ENCODE results near the gene PSME4.

Gene PSME4, protein sequence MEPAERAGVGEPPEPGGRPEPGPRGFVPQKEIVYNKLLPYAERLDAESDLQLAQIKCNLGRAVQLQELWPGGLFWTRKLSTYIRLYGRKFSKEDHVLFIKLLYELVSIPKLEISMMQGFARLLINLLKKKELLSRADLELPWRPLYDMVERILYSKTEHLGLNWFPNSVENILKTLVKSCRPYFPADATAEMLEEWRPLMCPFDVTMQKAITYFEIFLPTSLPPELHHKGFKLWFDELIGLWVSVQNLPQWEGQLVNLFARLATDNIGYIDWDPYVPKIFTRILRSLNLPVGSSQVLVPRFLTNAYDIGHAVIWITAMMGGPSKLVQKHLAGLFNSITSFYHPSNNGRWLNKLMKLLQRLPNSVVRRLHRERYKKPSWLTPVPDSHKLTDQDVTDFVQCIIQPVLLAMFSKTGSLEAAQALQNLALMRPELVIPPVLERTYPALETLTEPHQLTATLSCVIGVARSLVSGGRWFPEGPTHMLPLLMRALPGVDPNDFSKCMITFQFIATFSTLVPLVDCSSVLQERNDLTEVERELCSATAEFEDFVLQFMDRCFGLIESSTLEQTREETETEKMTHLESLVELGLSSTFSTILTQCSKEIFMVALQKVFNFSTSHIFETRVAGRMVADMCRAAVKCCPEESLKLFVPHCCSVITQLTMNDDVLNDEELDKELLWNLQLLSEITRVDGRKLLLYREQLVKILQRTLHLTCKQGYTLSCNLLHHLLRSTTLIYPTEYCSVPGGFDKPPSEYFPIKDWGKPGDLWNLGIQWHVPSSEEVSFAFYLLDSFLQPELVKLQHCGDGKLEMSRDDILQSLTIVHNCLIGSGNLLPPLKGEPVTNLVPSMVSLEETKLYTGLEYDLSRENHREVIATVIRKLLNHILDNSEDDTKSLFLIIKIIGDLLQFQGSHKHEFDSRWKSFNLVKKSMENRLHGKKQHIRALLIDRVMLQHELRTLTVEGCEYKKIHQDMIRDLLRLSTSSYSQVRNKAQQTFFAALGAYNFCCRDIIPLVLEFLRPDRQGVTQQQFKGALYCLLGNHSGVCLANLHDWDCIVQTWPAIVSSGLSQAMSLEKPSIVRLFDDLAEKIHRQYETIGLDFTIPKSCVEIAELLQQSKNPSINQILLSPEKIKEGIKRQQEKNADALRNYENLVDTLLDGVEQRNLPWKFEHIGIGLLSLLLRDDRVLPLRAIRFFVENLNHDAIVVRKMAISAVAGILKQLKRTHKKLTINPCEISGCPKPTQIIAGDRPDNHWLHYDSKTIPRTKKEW (N-terminal part only)

DNA sequence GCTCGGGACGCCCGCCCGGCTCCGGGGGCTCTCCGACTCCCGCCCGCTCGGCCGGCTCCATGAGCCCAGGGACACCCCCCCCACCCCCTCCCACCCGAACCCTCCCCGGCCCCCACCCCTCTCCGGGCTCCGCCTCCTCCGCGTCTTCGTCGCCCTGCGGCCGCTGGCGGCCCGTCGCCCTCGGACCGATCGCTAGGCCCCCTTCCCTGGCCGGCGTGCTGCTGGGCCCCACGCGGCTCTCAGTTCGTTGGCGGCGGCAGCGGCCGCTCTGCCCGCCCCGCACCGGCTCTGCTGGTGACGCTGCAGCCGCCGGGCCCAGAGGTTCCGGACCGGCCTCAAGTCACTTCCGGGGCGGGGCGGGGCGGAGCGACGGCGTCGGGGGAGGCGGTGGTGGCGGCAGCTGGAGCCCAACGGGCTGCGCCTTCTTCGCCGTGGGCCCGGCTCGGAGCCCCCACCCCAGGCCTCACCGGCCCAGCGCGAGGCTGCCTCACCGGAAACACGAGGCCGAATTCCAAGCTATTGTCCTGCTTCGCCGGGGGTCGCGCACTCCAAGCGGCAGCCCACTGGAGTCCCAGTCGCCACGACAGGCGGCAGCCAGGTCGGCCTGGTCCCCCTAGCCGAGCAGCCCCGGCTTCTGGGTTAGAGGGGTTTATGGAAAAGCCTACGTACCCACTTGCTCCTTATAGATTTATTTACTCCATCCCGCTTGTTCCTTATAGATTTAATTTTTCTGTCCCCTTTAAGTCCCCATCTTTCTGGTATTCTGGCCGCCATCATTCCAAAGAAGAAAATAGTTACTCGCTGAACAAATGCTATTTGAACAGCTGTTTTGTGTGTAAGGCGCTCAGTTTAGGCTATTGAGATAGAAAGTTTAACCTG, at the start of gene PSME4:
TSS of gene PSME4 (minus strand) at position 270 of the 879 bp plus-strand sequence. CDS start at position 61, 209 bp downstream.
- peak; percentile 71 for DNase-seq

DNA sequence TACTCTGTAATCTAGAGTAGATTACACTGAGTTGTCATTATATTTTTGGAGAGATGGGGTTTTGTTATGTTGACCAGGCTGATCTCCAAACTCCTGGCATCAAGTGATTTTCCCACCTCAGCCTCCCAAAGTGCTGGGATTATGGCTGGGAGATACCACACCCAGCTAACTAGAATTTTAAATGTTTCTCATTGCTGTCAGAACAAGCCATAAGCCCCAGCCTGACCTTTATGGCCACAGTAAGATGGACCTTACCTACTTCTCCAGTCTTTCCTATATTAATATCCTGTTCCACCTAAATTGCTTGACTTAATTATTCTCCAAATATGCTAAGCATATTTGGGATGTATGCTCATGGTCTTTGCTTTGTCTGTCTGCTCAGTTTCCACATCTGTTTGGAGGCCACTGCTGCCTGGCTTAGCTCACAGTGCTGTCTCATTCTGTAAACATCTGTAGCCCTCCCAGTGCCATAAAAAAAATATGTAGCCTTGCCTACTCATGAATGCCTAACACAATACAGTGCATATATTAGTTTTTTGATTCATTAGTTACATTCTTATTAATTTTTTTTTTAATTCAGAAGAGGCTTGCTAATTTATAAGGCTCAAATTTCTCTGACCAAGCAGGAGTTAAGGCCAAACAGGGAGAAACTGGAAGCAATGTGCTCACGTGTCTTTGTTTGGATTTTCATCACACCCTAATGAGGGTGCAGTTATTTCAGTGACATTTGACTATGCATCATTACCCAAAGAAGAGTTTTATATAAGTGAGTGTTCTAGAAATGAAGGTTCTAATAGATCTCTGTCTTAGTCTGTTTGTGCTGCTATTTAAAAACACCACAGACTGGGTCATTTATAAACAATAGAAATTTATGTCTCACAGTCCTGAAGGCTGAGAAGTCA, 45.3 kb upstream of the PSME4 start:
- DNase-seq, result no peak

DNA sequence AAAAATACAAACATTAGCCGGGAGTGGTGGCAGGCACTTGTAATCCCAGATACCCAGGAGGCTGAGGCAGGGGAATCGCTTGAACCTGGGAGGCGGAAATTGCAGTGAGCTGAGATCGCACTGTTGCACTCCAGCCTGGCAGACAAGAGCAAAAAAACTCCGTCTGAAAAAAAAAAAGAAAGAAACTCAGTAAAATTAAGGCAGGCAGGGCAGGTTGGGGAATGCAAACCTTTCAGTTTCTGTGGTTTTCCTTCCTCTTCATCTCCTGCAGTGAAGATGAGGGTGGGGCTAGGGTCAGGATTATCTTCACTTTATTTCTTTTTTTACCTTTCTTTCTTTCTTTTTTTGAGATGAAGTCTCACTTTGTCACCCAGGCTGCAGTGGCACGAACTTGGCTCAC, 43.2 kb upstream of the PSME4 start:
- no peak for DNase-seq

DNA sequence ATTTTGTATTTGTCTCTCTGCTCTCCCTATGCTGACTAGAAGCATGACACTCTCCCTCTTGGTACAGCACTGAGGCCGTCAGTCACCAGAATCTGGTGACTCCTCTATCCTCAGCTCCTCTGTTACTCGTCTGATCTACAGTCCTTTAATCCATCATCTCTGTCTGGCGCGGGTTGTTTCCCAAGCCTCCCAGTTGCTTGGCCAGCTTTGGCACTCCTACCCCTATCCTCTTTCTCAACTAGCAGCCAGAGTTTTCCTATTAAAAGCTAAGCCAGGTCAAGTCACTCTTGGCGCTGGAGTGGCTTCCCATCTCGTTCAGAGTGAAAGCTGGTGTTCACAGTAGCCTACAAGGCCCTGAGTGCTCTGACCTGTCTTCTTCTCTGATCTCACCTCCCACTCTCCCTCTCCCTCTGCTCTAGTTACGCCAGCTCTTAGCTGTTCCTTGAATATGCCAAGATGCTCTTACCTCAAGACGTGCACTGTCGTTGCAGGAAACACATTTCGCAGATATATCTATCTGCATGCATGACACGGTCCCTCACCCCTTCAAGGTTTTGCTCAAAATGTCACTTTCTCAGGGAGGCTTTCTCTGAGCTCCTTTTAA, 41.8 kb upstream of the PSME4 start:
- DNase-seq, result no peak

DNA sequence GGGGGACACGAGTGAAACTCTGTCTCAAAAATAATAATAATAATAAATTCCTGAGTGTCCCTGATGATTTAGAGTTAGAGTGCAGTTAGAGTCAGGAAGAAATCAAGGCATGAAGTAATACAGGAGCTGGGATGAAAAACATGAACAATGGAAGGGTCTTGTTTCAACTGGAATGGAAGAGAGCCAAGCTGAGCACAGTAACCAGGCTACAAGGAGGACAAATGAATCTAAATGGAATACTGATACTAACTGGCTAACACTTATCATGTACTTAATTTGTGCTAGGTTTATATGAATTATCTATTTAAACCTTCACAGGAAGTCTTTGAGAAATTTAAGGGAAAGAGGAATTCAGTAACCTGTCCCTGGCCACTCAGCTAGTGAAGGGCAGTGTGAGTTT, 38.8 kb upstream of the PSME4 start:
- no peak for DNase-seq

DNA sequence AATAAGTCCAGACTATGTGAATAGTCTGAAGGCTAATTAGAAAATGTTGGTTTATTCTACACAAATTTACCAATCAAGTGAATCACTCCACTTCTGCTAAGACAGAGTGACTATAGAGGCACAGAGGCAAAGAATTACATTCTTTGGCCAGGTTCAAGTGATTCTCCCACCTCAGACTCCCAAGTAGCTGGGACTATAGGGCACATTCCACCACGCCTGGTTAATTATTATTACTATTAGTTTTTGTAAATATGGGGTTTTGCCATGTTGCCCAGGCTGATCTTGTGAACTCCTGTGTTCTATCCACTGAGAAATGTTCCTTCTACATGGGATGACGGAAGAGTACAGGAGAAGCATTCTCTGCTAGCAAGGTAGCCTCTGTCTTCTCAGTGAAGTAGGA, 37.6 kb upstream of the PSME4 start:
- no peak for DNase-seq

DNA sequence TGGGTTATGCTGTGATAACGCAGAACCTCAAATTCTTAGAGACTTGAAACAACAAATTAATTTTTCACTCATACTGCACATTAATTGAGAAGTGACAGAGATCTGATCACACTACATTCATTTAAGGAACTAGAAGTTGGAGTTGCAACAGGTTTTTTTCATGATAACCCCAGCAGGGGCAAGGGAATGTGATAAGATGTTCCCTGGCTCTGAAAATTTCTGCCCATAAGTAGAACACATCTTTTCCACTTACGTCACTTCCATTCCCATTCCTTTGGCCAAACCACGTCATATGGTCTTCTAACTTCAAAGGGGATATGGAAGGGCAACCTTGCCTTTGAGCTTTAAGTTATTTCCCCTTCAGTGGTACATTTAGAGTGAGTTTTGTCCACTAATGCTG, 29.7 kb upstream of the PSME4 start:
- no peak for DNase-seq

DNA sequence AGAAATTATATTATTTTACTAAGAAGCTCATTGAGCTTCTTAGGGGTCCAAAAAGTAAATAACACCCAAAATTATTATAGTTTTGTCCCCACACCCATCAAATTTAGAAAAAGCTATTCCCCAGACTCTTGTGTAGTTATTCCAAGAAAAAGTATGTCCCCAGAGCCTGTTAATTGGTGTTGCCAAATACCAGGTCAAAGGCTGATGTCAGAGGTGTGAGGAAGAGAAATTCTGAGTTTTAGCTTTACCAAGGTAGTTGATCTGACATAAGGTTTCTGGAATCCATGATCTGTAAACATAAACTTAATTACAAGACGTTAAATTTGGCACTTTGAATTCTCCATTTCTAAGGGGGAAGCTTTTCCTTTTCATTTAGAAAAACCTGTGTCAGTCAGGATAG, 29.3 kb upstream of the PSME4 start:
- DNase-seq, result no peak

DNA sequence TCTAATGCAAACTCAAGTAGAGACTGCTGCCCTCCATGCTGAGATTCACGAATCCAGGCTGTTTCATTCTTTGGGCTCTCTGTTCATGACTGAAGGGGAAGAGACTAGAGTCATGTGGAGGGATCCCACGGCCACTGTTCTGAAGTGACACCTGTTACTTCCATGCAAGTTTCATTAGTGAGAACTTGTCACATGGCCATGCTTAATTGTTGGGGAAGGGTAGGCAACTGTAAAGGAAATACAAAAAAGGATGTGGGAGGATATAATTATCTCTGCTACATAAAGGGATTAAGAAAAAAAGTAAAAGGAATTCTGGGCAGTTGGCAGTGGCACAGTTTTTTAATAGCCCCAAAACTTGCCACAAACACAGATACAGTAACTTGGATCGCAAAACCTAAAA, 28.0 kb upstream of the PSME4 start:
- DNase-seq, result no peak

DNA sequence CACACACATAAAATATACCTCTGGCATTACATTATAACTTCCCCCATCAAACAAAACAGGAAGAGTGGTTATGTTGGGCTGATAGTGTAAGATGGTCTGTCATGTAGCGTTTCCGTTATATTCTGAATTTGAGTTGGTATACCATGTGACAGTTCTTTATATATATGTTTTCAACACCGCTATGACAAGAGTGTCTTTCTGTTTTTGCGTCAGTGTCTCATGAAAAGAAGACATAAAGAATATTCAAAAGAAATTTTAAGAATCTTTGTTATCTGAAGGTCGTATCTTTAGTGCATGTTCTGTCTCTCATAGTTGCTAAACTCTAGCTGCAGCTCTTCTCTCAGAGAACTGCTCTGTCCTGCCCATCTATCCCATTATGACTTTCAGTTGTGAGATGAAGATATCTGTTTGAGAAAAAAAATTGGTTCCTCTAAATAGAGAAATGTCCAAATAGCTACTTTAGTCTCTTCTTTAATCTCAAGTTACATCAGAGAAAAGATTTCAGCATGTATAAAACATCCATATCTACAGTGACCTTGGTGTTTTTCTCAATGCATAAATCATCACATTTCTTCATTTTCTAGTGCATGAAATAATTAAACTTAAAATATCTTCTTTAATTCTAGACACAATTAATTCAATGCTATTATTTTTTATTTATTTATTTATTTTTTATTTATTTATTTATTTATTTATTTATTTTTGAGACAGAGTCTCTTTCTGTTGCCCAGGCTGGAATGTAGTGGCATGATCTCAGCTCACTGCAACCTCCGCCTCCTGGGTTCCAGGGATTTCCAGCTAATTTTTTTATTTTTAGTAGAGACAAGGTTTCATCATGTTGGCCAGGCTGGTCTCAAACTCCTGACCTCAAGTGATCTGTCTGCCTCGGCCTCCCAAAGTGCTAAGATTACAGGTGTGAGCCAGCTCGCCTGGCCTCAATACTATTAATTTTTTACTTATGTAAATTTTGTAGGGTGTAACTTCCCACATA, 24.3 kb upstream of the PSME4 start:
- DNase-seq, result no peak

DNA sequence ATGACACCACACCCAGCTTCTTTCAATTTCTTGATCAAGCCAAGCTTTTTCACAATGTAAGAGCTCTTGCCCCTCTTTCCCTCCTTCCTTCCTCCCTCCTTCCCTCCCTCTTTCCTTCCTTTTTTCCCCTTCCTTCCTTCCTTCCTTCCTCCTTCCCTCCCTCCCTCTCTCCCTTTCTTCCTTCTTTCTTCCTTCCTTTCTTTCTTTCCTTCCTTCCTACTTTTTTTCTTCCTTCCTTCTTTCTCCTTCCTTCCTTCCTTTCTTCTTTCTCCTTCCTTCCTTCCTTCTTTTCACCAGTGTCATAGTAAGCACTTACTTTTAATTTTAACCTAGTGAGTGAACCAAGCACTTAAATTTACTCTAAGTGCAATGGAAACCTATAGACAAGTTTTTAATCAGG, 21.2 kb upstream of the PSME4 start:
- DNase-seq, result no peak

DNA sequence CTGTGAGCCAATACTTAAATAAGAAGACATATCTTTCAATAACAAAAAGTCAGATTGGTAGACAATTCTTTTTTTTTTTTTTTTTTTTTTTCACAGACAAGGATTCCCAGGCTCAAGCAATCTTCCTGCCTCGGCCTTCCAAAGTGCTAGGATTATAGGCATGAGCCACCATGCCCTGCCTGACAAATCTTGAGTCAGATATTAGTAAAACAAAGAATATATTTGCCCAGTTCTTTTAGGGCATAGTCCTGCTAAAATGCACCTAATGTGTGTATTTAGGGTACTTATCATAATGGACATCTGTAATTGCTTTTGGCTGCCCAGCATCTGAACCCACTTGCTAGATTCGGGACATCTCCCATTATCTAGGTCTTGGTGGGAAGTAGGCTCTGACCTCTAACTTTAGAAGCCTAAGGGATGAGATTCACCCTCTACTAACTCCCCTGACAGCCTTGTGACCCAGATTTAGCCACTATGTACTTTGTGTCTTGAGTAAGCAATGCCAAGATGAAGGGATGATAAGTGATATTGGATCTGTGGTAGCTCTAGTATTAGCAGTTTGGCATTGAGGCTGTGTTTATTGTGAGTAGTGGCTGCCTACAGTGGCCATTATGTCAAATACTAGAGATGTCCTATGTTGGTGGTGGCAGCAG, 18.5 kb upstream of the PSME4 start:
- peak; percentile 2 for DNase-seq

DNA sequence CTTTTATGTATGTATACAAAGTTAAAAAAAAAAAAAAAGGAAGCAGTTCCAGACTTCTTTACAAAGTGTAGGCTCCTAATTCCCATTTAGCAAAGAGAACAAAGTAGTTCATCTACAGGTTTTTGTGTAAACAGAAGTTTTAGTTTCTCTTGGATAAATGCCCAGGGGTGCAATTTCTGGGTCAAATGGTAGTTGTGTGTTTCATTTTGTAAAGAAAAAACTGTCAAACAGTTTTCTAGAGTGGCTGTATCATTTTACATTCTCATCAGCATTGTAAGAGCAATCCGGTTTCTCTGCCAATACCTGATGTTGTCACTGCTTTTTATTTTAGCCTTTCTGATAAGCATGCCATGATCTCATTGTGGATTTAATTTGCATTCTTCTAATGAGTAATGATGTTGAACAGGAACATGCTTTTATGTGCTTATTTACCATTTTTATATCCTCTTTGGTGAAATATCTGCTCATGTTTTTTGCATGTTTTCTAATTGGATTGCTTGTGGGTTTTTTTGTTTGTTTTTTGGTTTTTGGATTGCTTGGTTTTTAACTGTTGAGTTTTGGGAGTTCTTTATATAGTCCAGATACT, 16.6 kb upstream of the PSME4 start:
- DNase-seq, result peak; percentile 83

DNA sequence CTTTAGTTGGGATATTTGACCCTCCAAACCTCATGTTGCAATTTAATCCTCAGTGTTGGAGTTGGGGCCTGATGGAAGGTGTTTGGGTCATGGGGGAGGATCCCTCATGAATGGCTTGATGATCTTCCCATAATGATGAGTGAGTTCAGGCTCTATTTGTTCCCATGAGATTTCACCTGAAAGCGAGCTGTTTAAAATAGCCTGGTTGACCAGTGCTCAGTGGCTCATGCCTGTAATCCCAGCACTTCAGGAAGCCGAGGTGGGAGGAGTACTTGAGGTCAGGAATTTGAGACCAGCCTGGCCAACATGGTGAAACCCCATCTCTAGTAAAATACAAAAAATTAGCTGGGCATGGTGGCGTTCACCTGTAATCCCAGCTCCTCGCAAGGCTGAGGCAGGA, 14.9 kb upstream of the PSME4 start:
- DNase-seq, result no peak

DNA sequence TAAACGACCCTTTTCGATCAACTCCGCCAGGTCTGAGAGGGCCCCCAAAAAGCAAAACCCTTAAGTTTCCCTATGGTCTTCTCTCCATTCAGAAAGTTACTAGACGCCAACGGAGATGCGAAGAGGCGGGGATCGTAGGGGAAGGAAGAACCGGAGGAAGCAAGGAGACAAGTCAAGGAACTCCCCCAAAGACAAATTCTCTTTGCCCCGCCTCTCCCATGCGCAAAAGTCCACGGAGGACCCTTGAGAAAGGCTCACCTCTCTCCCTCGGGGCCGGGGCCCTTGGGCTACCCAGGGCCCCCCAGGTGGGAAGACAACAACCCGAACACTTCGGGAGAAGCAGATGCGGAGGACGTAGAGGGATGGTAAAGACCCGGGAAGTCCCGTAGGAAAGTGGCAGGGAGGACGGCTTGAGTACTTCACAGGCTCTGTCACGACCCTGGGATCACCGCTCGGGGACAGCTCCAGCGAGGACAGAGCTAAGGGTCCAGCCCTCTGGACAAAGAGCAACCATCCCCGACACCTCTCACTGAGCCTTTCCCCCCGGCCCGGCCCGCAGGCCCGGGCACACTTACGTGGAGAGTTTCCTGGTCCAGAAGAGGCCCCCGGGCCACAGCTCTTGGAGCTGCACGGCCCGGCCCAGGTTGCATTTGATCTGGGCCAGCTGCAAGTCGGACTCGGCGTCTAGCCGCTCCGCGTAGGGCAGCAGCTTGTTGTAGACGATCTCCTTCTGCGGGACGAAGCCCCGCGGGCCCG, 647 bp downstream of the PSME4 start:
- DNase-seq, result peak; percentile 14

DNA sequence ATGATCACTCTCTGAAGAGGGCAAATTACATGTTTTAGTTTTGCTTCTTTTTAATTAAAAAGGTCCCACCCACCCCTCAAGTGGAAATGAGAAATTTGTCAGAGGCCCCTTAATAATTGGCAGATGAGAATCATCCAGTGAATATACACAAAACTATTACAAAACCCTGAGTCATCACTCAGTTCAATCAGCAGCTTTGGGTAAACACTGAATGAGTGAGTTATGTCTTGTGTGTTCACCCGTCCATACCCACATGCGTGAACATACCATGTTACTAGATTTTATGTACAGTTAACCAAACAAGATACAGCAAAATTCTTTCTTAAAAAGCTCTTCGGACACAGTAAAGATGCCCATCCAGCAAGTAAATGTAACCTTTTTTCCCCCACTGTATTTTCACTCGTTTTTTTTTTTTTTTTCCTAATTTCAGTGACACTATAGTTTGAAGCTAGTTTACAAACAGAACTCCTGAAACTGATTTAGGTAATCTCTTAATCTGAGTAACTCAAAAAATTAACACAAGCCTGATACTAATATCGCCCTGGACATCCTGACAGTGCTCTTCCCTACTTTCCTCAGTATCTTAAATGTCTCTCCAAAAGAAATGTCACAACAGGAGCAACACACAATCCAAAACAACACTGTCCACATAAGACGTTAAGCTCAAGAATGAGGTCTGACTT, 1.4 kb downstream of the PSME4 start:
- DNase-seq, result peak; percentile 4

Data from NCI-H1092 treated with DMSO at 0.1 percent for 48 hours (cell line).